Measurements from ENCODE around the gene PPP4R1.

The PPP4R1 gene

GRCh38 chr18:9545029-9545428 is 69.3 kb downstream of the PPP4R1 start:
- no peak for DNase-seq

- no peak for DNase-seq
Observed at GRCh38 chr18:9542924-9543323, 71.4 kb downstream of the PPP4R1 start.

- DNase-seq = no peak
Observed at GRCh38 chr18:9539938-9540337, 74.4 kb downstream of the PPP4R1 start.

- no peak for DNase-seq
Observed at GRCh38 chr18:9539283-9539682, 75.1 kb downstream of the PPP4R1 start.

GRCh38 chr18:9537677-9538076 is 76.7 kb downstream of the PPP4R1 start:
- DNase-seq = no peak

GRCh38 chr18:9536354-9537152 is 77.8 kb downstream of the PPP4R1 start:
- DNase-seq = no peak

- DNase-seq = no peak
Observed at GRCh38 chr18:9535430-9535991, 78.8 kb downstream of the PPP4R1 start.

- no peak for DNase-seq
Observed at GRCh38 chr18:9534844-9535243, 79.5 kb downstream of the PPP4R1 start.

- DNase-seq = no peak
Observed at GRCh38 chr18:9531791-9532410, 82.5 kb downstream of the PPP4R1 start.

- no peak for DNase-seq
Observed at GRCh38 chr18:9530226-9531009, 83.9 kb downstream of the PPP4R1 start.

- DNase-seq = no peak
Observed at GRCh38 chr18:9526458-9526857, 87.9 kb downstream of the PPP4R1 start.

- no peak for DNase-seq
Observed at GRCh38 chr18:9522952-9523351, 91.4 kb downstream of the PPP4R1 start.

- no peak for DNase-seq
Observed at GRCh38 chr18:9521770-9522169, 92.6 kb downstream of the PPP4R1 start.

- DNase-seq = no peak
Observed at GRCh38 chr18:9520666-9521065, 93.7 kb downstream of the PPP4R1 start.

GRCh38 chr18:9519399-9519798 is 95.0 kb downstream of the PPP4R1 start:
- DNase-seq = no peak

GRCh38 chr18:9517869-9518268 is 96.5 kb downstream of the PPP4R1 start:
- no peak for DNase-seq

- peak; percentile 31 for DNase-seq
Observed at GRCh38 chr18:9516437-9517064, 97.8 kb downstream of the PPP4R1 start.

GRCh38 chr18:9513971-9514512 is 100.3 kb downstream of the PPP4R1 start:
- no peak for DNase-seq

- no peak for DNase-seq
Observed at GRCh38 chr18:9508446-9509025, 105.8 kb downstream of the PPP4R1 start.

GRCh38 chr18:9507565-9508088 is 106.7 kb downstream of the PPP4R1 start:
- DNase-seq = no peak

GRCh38 chr18:9506046-9506792 is 108.1 kb downstream of the PPP4R1 start:
- no peak for DNase-seq
